Brain microvascular endothelial cell (primary cell): ENCODE measurements around the gene TCF7L1.

Experiments
- DNase-seq: peaks from one replicate; pipeline ENCODE4 v3.0.0-alpha.2; 2020
- H3K27ac ChIP-seq: fragments of 250-450 bp; sonication (Bioruptor Pico); 2 replicates; pipeline ENCODE4 v1.5.1; 2020; ENCODE audit warnings: mild to moderate bottlenecking, moderate library complexity
- H3K27me3 ChIP-seq: fragments of 250-450 bp; sonication (Bioruptor Pico); replicated peaks from 2 replicates; pipeline ENCODE4 v1.5.1; 2020; ENCODE audit warnings: mild to moderate bottlenecking
- H3K36me3 ChIP-seq: fragments of 250-450 bp; sonication (Bioruptor Pico); replicated peaks from 2 replicates; pipeline ENCODE4 v1.5.1; 2020; ENCODE audit warnings: mild to moderate bottlenecking
- H3K4me3 ChIP-seq: 2 replicates; pipeline ENCODE4 v1.5.1; 2011; ENCODE audit warnings: low read depth, mild to moderate bottlenecking, control low read depth, low read length, moderate library complexity
- CTCF ChIP-seq: IDR thresholded peaks from 2 replicates; pipeline ENCODE4 v1.5.1; 2011; ENCODE audit warnings: low read depth, mild to moderate bottlenecking, moderate library complexity, low read length, control low read depth, inconsistent platforms; ENCODE audit errors: missing control alignments
- in situ Hi-C: cut with HindIII; loops from 2 replicates; pipeline ENCODE4 v1.10.0; 2017; ENCODE audit warnings: low sequenced_read_pairs, low pct_ligation_motif_present

Gene TCF7L1

GRCh38 chr2:85091838-85092237 is 41.4 kb upstream of the TCF7L1 start:
- no peak overlapping the region for H3K27ac ChIP-seq
- no peak overlapping the region for H3K4me3 ChIP-seq
- no peaks in the 10 kb centered on the region for H3K36me3 ChIP-seq
- DNase-seq, result no peak
- TF ChIP-seq CTCF, result no peak
- in situ Hi-C loops, result no loop called here
- peaks cover 6% of the 10 kb centered on the region for H3K27me3 ChIP-seq

- H3K36me3 ChIP-seq, result no peaks in the 10 kb centered on the region
- H3K27me3 ChIP-seq, result peaks cover 1% of the 10 kb centered on the region
- no peak overlapping the region for H3K27ac ChIP-seq
- TF ChIP-seq CTCF, result no peak
- no peak overlapping the region for H3K4me3 ChIP-seq
- DNase-seq, result peak; percentile 16
- in situ Hi-C loops, result no loop called here
Observed at GRCh38 chr2:85095094-85095493, 38.1 kb upstream of the TCF7L1 start.

GRCh38 chr2:85096616-85097015 is 36.6 kb upstream of the TCF7L1 start:
- Histone ChIP-seq H3K36me3 (no peaks in the 10 kb centered on the region), H3K27ac (no peak overlapping the region), H3K4me3 (no peak overlapping the region), H3K27me3 (no peaks in the 10 kb centered on the region)
- DNase-seq, result no peak
- TF ChIP-seq CTCF, result no peak
- in situ Hi-C loops, result no loop called here

- DNase-seq, result no peak
Observed at GRCh38 chr2:85104228-85104627, 29.0 kb upstream of the TCF7L1 start.

GRCh38 chr2:85106489-85107180 is 26.6 kb upstream of the TCF7L1 start:
- TF ChIP-seq CTCF, result no peak
- Histone ChIP-seq H3K27me3 (no peaks in the 10 kb centered on the region), H3K4me3 (no peak overlapping the region), H3K36me3 (no peaks in the 10 kb centered on the region), H3K27ac (no peak overlapping the region)
- DNase-seq, result peak; percentile 60
- in situ Hi-C loops, result no loop called here

More at GRCh38 chr2:85104228-85104627, 29.0 kb upstream of the TCF7L1 start:
- TF ChIP-seq CTCF, result no peak
- H3K27ac ChIP-seq, result no peak overlapping the region
- H3K36me3 ChIP-seq, result no peaks in the 10 kb centered on the region
- H3K4me3 ChIP-seq, result no peak overlapping the region
- no peaks in the 10 kb centered on the region for H3K27me3 ChIP-seq
- in situ Hi-C loops, result no loop called here

GRCh38 chr2:85110991-85111560 is 22.1 kb upstream of the TCF7L1 start:
- no peaks in the 10 kb centered on the region for H3K27me3 ChIP-seq
- H3K4me3 ChIP-seq, result no peak overlapping the region
- H3K36me3 ChIP-seq, result no peaks in the 10 kb centered on the region
- in situ Hi-C loops, result no loop called here
- H3K27ac ChIP-seq, result no peak overlapping the region
- no peak for TF ChIP-seq CTCF
- no peak for DNase-seq
